Glutamatergic neuron (in vitro differentiated cells): ENCODE results near the gene LHFPL2. TPM values are rescaled to one million over a fixed set of nuclear protein-coding genes. Genes with fewer than 3 reads are reported as not detected.

ENCODE experiments used
- DNase-seq: peaks from one replicate; pipeline ENCODE4 v3.0.0; 2022
- H3K27ac Mint-ChIP-seq: one replicate; pipeline ENCODE4 v1.8.0; 2020; ENCODE audit warnings: mild to moderate bottlenecking, mixed read lengths, inconsistent platforms; ENCODE audit not compliant: unreplicated experiment
- H3K27me3 Mint-ChIP-seq: one replicate; pipeline ENCODE4 v1.8.0; 2020; ENCODE audit warnings: mild to moderate bottlenecking, moderate library complexity, mixed read lengths, inconsistent platforms; ENCODE audit not compliant: unreplicated experiment
- H3K36me3 Mint-ChIP-seq: one replicate; pipeline ENCODE4 v1.8.0; 2020; ENCODE audit warnings: mild to moderate bottlenecking, mixed read lengths, inconsistent platforms; ENCODE audit not compliant: unreplicated experiment
- H3K4me1 Mint-ChIP-seq: one replicate; pipeline ENCODE4 v1.8.0; 2020; ENCODE audit warnings: mild to moderate bottlenecking, low read depth, mixed read lengths, inconsistent platforms; ENCODE audit not compliant: unreplicated experiment
- H3K4me3 Mint-ChIP-seq: one replicate; pipeline ENCODE4 v1.8.0; 2020; ENCODE audit warnings: mild to moderate bottlenecking, mixed read lengths, inconsistent platforms; ENCODE audit not compliant: unreplicated experiment
- H3K9me3 Mint-ChIP-seq: one replicate; pipeline ENCODE4 v1.8.0; 2020; ENCODE audit warnings: mild to moderate bottlenecking, moderate library complexity, mixed read lengths, inconsistent platforms; ENCODE audit not compliant: unreplicated experiment
- total RNA-seq: library from RNA; stranded (reverse); fragmentation: NEBNext Ultra II Directional; extraction: Animal tissue kit (Norgen Biotek cat#: 25700); gene quantifications from one replicate; pipeline ENCODE4 v1.2.1, GENCODE V29; 2021; ENCODE audit not compliant: unreplicated experiment
- TF ChIP-seq, protein P1 (sequence below): fragments of 200-600 bp; sonication (generic); IDR thresholded peaks from one replicate; pipeline ENCODE4 v1.5.0; 2021; ENCODE audit not compliant: partially characterized antibody, unreplicated experiment

The LHFPL2 gene
- total RNA-seq, 1 donor from 2014 or later, result 2.5 TPM

DNA sequence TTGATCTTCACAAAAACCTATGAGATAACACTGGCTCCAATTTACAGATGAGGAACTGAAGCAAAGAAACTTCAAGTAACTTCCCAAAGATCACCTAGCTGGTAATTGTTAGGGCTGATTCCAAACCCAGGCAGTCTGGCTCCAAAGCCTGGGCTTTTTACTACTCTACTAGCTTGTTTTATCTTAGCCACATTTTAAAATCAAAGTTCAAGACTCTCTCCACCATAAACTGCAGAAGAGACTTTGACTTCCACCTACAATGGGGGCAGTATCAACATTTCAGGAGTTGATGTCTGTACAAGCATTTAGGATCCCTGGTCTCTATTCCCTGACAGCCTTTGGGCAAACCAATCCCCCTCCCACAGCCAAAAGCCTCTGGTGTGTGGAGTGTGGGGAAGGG is 33.8 kb downstream of the LHFPL2 start:
- DNase-seq, result no peak
- no peak overlapping the region for H3K4me3 Mint-ChIP-seq
- H3K27ac Mint-ChIP-seq, result no peak overlapping the region
- peaks cover 7% of the 10 kb centered on the region for H3K9me3 Mint-ChIP-seq
- H3K4me1 Mint-ChIP-seq, result peaks cover 4% of the 10 kb centered on the region
- H3K36me3 Mint-ChIP-seq, result peaks cover 3% of the 10 kb centered on the region
- TF ChIP-seq, protein P1, sequence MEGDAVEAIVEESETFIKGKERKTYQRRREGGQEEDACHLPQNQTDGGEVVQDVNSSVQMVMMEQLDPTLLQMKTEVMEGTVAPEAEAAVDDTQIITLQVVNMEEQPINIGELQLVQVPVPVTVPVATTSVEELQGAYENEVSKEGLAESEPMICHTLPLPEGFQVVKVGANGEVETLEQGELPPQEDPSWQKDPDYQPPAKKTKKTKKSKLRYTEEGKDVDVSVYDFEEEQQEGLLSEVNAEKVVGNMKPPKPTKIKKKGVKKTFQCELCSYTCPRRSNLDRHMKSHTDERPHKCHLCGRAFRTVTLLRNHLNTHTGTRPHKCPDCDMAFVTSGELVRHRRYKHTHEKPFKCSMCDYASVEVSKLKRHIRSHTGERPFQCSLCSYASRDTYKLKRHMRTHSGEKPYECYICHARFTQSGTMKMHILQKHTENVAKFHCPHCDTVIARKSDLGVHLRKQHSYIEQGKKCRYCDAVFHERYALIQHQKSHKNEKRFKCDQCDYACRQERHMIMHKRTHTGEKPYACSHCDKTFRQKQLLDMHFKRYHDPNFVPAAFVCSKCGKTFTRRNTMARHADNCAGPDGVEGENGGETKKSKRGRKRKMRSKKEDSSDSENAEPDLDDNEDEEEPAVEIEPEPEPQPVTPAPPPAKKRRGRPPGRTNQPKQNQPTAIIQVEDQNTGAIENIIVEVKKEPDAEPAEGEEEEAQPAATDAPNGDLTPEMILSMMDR, result no peak
- peaks cover 2% of the 10 kb centered on the region for H3K27me3 Mint-ChIP-seq

- H3K36me3 Mint-ChIP-seq, result peaks cover 2% of the 10 kb centered on the region
- H3K27ac Mint-ChIP-seq, result no peak overlapping the region
- DNase-seq, result no peak
- peaks cover 7% of the 10 kb centered on the region for H3K9me3 Mint-ChIP-seq
- peaks cover 2% of the 10 kb centered on the region for H3K27me3 Mint-ChIP-seq
- no peak overlapping the region for H3K4me3 Mint-ChIP-seq
- H3K4me1 Mint-ChIP-seq, result peaks cover 4% of the 10 kb centered on the region
- TF ChIP-seq, protein P1, result no peak
Observed at GRCh38 chr5:78613756-78614155, 34.8 kb downstream of the LHFPL2 start.

DNA sequence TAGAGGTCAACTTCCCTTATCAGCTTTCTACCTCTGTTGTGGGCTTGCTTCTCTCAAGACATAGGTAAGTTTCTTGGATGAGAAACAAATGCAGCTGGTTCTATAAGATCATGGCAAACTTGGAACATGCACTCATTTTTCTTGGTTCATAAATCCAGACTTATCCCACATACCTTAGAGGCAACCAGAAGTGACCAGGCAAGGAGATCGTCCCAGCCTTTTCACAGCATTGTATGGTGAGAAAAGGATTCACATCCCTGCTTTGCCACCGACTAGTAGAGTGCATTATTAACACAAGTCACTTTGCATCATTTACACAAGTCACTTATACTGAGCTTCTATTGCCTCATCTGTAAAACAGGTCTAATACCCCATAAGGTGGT is 35.4 kb downstream of the LHFPL2 start:
- Mint-ChIP-seq H3K4me3 (no peak overlapping the region), H3K9me3 (peaks cover 6% of the 10 kb centered on the region), H3K36me3 (no peaks in the 10 kb centered on the region), H3K4me1 (peaks cover 4% of the 10 kb centered on the region), H3K27ac (no peak overlapping the region), H3K27me3 (peaks cover 2% of the 10 kb centered on the region)
- no peak for DNase-seq
- TF ChIP-seq, protein P1, result no peak

DNA sequence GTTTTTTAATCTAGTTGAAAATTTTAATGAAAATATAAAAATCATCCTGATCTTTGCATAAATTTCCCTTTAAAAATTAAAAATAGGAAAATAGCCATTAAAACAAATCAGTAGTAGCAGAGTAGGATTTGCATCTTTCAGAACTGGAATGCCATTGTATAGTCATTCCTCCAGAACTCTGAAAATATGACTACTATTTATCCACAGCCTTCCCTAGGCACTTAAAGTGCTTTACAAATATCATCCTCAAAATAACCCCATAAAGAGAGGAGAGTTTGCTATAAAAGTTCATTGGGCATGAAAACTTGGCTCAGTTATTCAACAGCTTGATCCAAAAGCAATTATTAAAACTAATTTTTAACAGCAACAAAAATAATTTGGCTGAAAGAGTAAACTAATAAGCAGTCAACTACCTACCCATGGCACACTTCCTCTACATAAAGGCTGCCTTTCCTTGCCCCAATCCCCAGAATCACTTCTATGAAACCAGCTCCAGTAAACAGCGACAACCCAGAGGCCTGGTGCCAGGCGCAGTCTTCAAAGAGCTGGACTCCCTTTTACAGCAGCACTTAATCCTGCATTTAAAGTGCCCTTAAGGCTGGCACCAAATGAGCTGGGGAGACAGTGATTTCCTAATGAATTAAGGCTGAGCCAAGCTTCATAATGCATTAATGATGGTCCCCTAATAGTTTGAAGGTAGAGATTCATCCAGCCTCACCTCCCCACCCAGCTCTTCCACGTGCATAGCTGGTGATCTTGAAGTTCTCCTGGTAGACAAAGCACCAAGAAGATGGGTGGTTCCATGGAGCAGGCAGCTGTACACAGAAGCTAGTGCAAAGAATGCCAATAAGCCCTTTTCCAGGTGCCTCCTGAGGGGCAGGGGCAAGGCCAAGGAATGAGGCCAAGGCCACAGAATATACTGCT is 36.1 kb downstream of the LHFPL2 start:
- no peak overlapping the region for H3K4me3 Mint-ChIP-seq
- H3K36me3 Mint-ChIP-seq, result no peaks in the 10 kb centered on the region
- no peak overlapping the region for H3K27ac Mint-ChIP-seq

More for the DNA sequence above, 36.1 kb downstream of the LHFPL2 start:
- H3K27me3 Mint-ChIP-seq, result peaks cover 2% of the 10 kb centered on the region
- DNase-seq, result no peak
- peaks cover 4% of the 10 kb centered on the region for H3K4me1 Mint-ChIP-seq
- TF ChIP-seq, protein P1, result no peak
- peaks cover 2% of the 10 kb centered on the region for H3K9me3 Mint-ChIP-seq
